HG02870 (cell line): ENCODE results near the gene FILIP1L.
"Not testable (repeated sequence)": the region's sequence is repeated elsewhere in the genome, so short reads cannot be mapped to it uniquely, and the experiment has no call there.

ENCODE experiments used
- ATAC-seq: cut with Tn5 transposase; IDR thresholded peaks from one replicate; pipeline ENCODE4 v1.9.1; 2021; ENCODE audit warnings: mild to moderate bottlenecking, moderate library complexity; ENCODE audit not compliant: unreplicated experiment

Gene FILIP1L

GRCh38 chr3:100099621-100100020 lies 14.7 kb downstream of the FILIP1L start:
- ATAC-seq: no peak

DNA sequence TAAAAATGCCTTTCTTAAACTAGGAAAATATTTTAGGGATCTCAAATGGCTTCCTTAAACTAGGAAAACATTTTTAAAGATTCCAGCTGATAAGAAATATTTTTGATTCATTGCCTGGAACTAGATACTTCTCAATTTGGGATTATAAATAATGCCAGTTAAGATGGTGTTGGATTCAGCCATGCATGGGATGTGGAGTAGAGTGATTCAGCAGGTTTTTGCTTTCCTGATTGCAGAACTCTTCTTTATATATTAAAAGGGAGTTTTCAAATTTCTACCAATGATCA lies 15.6 kb downstream of the FILIP1L start:
- no peak for ATAC-seq

DNA sequence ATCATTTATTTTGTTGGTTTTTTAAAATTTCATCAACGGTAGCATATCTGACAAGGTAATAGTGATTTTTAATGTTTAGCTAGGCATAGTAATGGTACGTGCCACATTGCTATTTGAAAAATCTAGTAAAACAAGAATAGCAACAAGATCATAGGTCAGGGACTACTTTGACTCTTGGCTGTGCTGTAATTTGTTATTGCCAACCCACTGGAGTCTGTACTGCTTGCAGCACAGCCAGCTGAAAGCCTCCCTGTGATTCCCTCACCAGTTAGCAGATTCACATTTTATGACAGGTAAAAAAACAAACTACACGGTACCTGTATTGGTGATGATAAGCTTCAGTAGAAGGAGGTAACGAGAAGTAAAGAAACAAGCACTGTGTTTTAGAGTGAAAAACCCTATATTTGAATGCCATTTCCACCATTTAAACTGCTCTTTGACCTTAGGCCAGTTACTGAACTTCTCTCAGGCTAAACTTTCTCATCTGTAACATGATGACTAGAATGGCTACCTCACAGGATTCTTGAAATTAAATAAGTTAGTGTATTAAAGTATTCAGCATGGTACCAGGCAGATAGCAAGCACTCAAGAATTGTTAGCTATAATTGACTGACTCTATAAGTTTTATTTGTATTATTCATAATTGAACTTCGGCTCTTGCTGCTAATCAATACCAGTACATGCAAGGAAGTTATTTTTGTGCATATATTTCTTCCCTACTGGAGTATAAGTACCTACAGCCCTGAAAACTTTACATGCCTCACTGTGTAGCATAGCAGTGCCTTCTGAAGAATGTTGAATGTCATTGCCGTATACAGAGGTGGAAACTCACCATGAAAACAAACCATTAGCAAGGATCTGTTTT lies 16.1 kb downstream of the FILIP1L start:
- ATAC-seq: no peak

- no peak for ATAC-seq
Measured at GRCh38 chr3:100096866-100097265, 17.4 kb downstream of the FILIP1L start.

DNA sequence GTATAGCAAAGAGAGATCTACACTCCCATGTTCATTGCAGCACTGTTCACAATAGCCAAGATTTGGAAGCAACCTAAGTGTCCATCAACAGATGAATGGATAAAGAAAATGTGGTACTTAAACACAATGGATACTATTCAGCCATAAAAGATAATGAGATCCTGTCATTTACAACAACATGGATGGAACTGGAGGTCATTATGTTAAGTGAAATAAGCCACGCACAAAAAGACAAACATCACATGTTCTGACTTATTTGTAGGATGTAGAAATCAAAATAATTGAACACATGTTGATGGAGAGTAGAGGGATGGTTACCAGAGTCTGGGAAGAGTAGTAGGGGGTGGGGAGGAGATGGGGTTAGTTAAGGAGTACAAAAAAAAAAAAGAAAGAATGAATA lies 18.0 kb downstream of the FILIP1L start:
- not testable (repeated sequence) for ATAC-seq

DNA sequence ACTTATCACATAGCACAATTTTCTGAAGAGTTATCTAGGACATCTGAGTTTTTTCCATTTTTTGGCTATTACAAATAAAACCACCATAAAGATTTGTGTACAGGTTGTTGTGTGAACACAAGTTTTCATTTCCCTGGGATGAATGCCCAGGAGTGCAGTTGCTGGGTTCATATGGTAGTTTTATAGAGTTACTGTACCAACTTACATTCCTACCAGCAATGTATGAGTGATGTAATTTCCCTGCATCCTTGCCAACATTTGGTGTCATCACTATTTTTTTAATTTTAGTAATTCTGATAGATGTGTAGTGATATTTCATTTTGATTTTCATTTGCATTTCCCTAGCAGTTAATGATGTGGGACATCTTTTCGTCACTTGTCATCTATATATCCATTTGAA lies 20.5 kb downstream of the FILIP1L start:
- no peak for ATAC-seq

- peak; percentile 2 for ATAC-seq
Measured at GRCh38 chr3:100090669-100091005, 23.7 kb downstream of the FILIP1L start.

DNA sequence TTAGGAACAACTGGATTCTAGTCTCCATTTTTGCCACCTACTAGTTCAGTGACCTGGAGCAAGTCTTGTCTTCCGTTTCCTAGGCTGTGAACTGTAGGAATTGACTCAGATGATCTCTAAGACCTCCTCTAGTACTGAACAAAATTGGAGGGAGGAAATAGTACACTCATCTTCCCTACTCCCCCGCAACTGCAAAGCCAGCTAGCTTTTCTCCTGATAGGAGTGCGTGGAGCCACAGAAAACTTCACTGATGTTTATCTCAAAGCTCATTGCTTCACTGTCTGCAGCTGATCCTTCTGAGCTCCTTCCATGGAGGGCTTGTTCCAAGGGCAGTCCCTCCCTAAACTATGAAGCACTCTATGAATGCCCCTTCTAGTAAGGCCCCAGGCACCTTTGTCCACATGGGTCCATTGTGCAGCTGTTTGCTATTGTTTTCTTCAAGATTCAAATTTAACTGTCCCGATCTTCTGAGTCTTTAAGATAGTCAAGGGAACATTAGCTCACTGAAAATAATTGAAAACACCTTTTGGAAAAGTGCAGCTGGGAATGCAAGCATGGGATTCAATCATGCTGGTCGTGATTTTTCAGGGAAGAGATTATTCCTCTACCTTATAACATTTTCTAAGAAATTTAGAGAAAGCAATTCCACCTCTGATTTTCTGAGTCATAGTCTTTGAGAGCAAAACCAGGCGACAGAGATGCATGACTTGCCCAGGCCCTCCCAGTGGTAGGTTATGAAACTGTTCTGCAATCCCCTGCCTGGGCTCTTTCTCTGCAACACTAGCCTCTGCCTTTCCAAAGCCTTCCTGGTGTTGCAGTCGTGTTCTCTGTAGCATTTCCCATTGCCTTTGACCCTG lies 24.3 kb downstream of the FILIP1L start:
- ATAC-seq: peak; percentile 67

- no peak for ATAC-seq
Measured at GRCh38 chr3:100088735-100089368, 25.4 kb downstream of the FILIP1L start.

DNA sequence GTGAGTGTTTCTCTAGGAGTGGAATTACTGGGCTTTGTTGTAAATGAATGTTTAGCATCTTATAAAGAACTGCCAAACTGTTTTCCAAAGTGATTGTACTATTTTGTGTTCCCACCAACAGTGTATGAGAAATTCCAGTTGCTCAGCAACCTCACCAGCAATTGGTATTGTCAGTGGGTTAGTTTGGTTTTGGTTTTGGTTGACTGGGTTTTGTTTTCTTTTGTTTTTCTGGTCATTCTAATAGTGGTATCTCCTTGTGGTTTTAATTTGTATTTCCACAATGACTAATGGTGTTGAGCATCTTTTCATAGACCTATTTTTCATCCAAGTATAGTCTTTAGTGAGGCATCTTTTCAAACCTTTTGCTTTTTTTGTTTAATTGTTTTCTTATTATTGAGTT lies 27.1 kb downstream of the FILIP1L start:
- ATAC-seq: peak; percentile 89

DNA sequence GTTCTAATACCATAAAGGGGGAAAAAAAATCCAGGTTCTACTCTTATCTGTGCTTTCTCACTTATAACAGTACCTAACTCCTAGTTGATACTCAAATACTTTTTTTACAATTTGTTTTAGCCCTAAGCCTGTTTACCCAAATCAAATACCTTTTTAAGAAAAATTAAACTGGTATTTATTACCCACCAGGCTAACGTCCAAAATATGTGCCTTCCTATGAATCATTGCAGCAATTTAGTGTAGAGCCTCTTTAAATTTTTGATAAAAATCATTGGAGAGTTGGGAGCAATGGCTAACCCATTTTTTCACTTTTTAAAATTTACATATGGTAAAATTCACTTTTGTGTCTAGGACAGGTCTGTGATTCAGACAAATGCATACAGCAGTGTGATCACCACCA lies 27.9 kb downstream of the FILIP1L start:
- ATAC-seq: no peak

- no peak for ATAC-seq
Measured at GRCh38 chr3:100084100-100084806, 30.0 kb downstream of the FILIP1L start.

GRCh38 chr3:100083209-100083608 lies 31.1 kb downstream of the FILIP1L start:
- no peak for ATAC-seq

GRCh38 chr3:100082714-100083113 lies 31.6 kb downstream of the FILIP1L start:
- ATAC-seq: no peak

- no peak for ATAC-seq
Measured at GRCh38 chr3:100081986-100082692, 32.2 kb downstream of the FILIP1L start.

GRCh38 chr3:100081311-100081710 lies 33.0 kb downstream of the FILIP1L start:
- ATAC-seq: no peak

- ATAC-seq: no peak
Measured at GRCh38 chr3:100080573-100080972, 33.7 kb downstream of the FILIP1L start.

DNA sequence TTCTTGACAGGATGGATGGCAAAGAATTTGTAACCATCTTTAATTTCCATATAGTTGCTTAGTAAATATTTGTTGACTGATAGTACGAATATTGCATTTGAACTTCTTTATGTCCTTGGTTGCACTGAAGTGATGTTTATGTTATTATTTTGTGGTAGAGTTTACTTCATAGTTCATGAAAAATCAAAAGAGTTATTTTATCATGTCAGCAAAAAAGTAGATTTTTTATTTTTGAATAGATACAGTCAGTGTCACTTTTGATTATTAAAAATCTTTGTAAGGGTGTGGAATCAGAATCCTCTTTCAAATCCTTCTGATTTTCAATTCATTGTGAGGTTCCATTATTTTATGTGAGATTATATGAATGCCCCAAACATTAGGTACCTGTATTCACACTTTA lies 35.0 kb downstream of the FILIP1L start:
- ATAC-seq: no peak

- ATAC-seq: no peak
Measured at GRCh38 chr3:100076731-100077529, 37.4 kb downstream of the FILIP1L start.
